ENCODE results near the gene PNPLA6.

DNA sequence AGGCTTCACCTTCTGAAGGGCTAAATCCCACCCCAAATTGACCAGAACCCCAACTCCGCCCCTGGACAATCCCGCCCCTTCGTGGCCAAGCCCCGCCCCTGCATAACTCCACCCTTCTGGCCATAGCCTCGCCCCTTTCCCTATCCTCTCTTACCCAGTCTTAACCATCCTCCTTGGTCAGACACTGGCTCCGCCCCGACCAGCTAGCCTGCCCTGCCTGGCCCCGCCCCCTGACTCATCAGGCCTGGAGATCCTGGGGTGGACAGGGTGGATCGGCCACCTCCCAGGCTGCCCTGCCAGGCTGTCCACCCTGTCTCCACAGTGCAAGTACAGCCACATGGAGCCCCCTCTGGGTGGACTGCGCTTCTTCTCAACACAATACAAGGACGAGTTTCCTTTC lies 27.6 kb upstream of the PNPLA6 start:
- TF ChIP-seq, protein P1, sequence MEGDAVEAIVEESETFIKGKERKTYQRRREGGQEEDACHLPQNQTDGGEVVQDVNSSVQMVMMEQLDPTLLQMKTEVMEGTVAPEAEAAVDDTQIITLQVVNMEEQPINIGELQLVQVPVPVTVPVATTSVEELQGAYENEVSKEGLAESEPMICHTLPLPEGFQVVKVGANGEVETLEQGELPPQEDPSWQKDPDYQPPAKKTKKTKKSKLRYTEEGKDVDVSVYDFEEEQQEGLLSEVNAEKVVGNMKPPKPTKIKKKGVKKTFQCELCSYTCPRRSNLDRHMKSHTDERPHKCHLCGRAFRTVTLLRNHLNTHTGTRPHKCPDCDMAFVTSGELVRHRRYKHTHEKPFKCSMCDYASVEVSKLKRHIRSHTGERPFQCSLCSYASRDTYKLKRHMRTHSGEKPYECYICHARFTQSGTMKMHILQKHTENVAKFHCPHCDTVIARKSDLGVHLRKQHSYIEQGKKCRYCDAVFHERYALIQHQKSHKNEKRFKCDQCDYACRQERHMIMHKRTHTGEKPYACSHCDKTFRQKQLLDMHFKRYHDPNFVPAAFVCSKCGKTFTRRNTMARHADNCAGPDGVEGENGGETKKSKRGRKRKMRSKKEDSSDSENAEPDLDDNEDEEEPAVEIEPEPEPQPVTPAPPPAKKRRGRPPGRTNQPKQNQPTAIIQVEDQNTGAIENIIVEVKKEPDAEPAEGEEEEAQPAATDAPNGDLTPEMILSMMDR (IDR thresholded peaks at IDR 0.05; ENCODE audit: poor library complexity): no peak
- no peak for TF ChIP-seq EZH2phosphoT487 (IDR thresholded peaks at IDR 0.05; ENCODE audit: low read depth, severe bottlenecking, unreplicated experiment)
- no peak for TF ChIP-seq EZH2 (IDR thresholded peaks at IDR 0.05; ENCODE audit: borderline replicate concordance)

Measured in hepatocyte (in vitro differentiated cells).